ENCODE results near the gene CCDC63. TPM values are rescaled to one million over a fixed set of nuclear protein-coding genes. Genes with fewer than 3 reads are reported as not detected.

Gene CCDC63
- total RNA-seq, 1 donor from 2014 or later = not detected

GRCh38 chr12:110931315-110931728, 84.5 kb downstream of the CCDC63 start:
- intact Hi-C loops (cut with micrococcal nuclease) = loop anchor here (10.0 kb wide), 1 partner anchor 383 kb away; no protein-coding TSS in a partner anchor
- H3K4me1 ChIP-seq = peaks cover 45% of the 10 kb centered on the region
- no peaks in the 10 kb centered on the region for H3K36me3 ChIP-seq
- peak; percentile 82 for DNase-seq
- peak overlapping the region; percentile 89 for H3K27ac ChIP-seq (replicated peaks)
- peaks cover 29% of the 10 kb centered on the region for H3K27me3 ChIP-seq (ENCODE audit: low read depth)
- no peak overlapping the region for H3K4me3 ChIP-seq
- TF ChIP-seq CTCF (IDR thresholded peaks at IDR 0.05; ENCODE audit: borderline replicate concordance) = no peak
- no peaks in the 10 kb centered on the region for H3K9me3 ChIP-seq (replicated peaks)

DNA sequence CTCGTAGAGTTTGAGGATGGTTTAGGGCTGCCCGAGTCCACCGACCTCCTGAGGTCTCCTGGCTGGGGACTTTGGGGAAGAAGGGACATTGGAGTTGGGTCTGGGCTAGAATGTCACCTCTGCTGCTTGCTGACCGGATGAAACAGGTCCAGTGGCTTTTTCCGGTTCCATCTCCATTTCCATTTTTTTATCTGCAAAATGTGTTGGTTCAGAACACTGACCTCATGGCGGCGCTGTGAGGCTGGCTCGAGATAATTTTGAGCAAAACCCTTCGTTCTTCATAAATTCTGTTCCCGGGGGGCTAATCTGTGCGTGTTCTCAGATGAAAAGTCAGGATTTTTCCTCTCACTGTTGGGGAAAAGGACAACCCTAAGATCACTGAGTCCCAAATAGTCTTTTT, 85.3 kb downstream of the CCDC63 start:
- Histone ChIP-seq H3K36me3 (no peaks in the 10 kb centered on the region), H3K27ac (replicated peaks) (peak overlapping the region; percentile 89), H3K4me1 (peaks cover 43% of the 10 kb centered on the region), H3K9me3 (replicated peaks) (no peaks in the 10 kb centered on the region), H3K27me3 (ENCODE audit: low read depth) (peaks cover 32% of the 10 kb centered on the region), H3K4me3 (peak overlapping the region; percentile 49)
- no peak for DNase-seq
- intact Hi-C loops (cut with micrococcal nuclease) = loop anchor here (10.0 kb wide), 1 partner anchor 383 kb away; no protein-coding TSS in a partner anchor
- TF ChIP-seq CTCF (IDR thresholded peaks at IDR 0.05; ENCODE audit: borderline replicate concordance) = peak; percentile 22

- Histone ChIP-seq H3K9me3 (replicated peaks) (no peaks in the 10 kb centered on the region), H3K36me3 (no peaks in the 10 kb centered on the region), H3K4me3 (no peak overlapping the region), H3K27ac (replicated peaks) (peak overlapping the region; percentile 48), H3K27me3 (ENCODE audit: low read depth) (peaks cover 40% of the 10 kb centered on the region), H3K4me1 (peaks cover 37% of the 10 kb centered on the region)
- intact Hi-C loops (cut with micrococcal nuclease) = loop anchor here (10.0 kb wide), 1 partner anchor 381 kb away; no protein-coding TSS in a partner anchor
- no peak for TF ChIP-seq CTCF (IDR thresholded peaks at IDR 0.05; ENCODE audit: borderline replicate concordance)
- DNase-seq = no peak
These were observed 86.7 kb downstream of the CCDC63 start for GRCh38 chr12:110933326-110933974.

GRCh38 chr12:110934093-110934852, 87.5 kb downstream of the CCDC63 start:
- no peak for DNase-seq
- Histone ChIP-seq H3K36me3 (no peaks in the 10 kb centered on the region), H3K27me3 (ENCODE audit: low read depth) (peaks cover 40% of the 10 kb centered on the region), H3K27ac (replicated peaks) (peak overlapping the region; percentile 48), H3K4me3 (no peak overlapping the region), H3K4me1 (peaks cover 37% of the 10 kb centered on the region), H3K9me3 (replicated peaks) (no peaks in the 10 kb centered on the region)
- intact Hi-C loops (cut with micrococcal nuclease) = loop anchor here (10.0 kb wide), 1 partner anchor 381 kb away; no protein-coding TSS in a partner anchor
- TF ChIP-seq CTCF (IDR thresholded peaks at IDR 0.05; ENCODE audit: borderline replicate concordance) = no peak

- H3K9me3 ChIP-seq (replicated peaks) = no peaks in the 10 kb centered on the region
- intact Hi-C loops (cut with micrococcal nuclease) = loop anchor here (10.0 kb wide), 1 partner anchor 379 kb away; no protein-coding TSS in a partner anchor
- DNase-seq = no peak
- peaks cover 50% of the 10 kb centered on the region for H3K27me3 ChIP-seq (ENCODE audit: low read depth)
- H3K4me3 ChIP-seq = no peak overlapping the region
- no peaks in the 10 kb centered on the region for H3K36me3 ChIP-seq
- TF ChIP-seq CTCF (IDR thresholded peaks at IDR 0.05; ENCODE audit: borderline replicate concordance) = no peak
- peaks cover 36% of the 10 kb centered on the region for H3K4me1 ChIP-seq
- H3K27ac ChIP-seq (replicated peaks) = peak overlapping the region; percentile 25
These were observed 88.8 kb downstream of the CCDC63 start for GRCh38 chr12:110935588-110935987.
